ENCODE measurements around the gene EDA. TPM values are rescaled to one million over a fixed set of nuclear protein-coding genes. Genes with fewer than 3 reads are reported as not detected.
"Not testable (repeated sequence)": the region's sequence is repeated elsewhere in the genome, so short reads cannot be mapped to it uniquely, and the experiment has no call there.

EDA gene
- total RNA-seq, 4 donors from 2014 or later: 0.51 to 3.3 (median 1.3) TPM

DNA sequence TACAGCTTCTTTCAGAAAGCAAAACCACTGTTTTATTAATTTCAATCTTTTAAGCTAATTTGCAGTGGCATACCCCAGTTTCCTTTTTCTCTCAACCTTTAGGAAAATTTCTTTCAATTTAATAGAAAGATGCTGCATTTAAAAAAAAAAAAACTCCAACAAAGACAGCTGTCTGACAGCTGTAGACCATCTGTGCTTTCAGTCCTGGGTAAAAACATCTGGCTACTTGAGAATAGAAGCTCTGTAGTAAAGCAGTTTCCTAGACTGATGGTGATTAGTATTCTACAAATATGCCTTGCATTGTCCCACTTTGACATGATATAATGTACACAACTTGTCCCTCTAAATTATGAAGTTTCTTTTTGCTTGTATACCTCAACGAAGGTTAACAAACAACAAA lies 197.8 kb downstream of the EDA start:
- H3K27me3 ChIP-seq: no peaks in the 10 kb centered on the region
- no peak overlapping the region for H3K4me3 ChIP-seq
- no peak overlapping the region for H3K27ac ChIP-seq
- in situ Hi-C loops (cut with MboI; ENCODE audit: low sequenced_read_pairs in 4 of 4): no loop called here
- H3K4me1 ChIP-seq: no peaks in the 10 kb centered on the region
- TF ChIP-seq POLR2A (IDR thresholded peaks at IDR 0.05): no peak
- TF ChIP-seq, protein P1, sequence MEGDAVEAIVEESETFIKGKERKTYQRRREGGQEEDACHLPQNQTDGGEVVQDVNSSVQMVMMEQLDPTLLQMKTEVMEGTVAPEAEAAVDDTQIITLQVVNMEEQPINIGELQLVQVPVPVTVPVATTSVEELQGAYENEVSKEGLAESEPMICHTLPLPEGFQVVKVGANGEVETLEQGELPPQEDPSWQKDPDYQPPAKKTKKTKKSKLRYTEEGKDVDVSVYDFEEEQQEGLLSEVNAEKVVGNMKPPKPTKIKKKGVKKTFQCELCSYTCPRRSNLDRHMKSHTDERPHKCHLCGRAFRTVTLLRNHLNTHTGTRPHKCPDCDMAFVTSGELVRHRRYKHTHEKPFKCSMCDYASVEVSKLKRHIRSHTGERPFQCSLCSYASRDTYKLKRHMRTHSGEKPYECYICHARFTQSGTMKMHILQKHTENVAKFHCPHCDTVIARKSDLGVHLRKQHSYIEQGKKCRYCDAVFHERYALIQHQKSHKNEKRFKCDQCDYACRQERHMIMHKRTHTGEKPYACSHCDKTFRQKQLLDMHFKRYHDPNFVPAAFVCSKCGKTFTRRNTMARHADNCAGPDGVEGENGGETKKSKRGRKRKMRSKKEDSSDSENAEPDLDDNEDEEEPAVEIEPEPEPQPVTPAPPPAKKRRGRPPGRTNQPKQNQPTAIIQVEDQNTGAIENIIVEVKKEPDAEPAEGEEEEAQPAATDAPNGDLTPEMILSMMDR (IDR thresholded peaks at IDR 0.05 in 4 of 5, conservative IDR thresholded peaks at IDR 0.05 in 1 of 5): no peak
- intact Hi-C loops (cut with DNase I; ENCODE audit: low total_unique reads): no loop called here
- H3K9me3 ChIP-seq: no peaks in the 10 kb centered on the region
- ATAC-seq (no peak), DNase-seq (no peak)
- no peaks in the 10 kb centered on the region for H3K36me3 ChIP-seq

DNA sequence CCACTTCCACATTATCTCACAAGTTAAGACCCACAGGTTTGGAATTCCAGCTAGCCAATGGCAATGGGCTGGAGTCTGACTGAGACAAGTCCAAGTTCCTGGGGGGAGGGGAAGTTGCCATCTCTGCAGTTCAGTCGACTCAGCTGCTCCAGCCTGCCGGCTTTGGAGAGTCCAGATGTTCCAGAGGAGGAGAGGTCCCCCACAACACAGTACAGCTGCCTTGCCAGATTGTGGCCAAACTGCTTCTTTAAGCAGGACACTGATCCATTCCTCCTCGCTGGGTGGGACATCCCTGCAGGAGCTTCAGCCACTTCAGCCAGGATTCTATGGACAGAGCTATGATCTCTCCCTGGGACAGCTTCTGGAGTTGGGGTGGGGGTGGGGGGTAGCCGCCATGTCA lies 199.2 kb downstream of the EDA start:
- H3K27ac ChIP-seq: no peak overlapping the region
- TF ChIP-seq POLR2A (IDR thresholded peaks at IDR 0.05): no peak
- TF ChIP-seq, protein P1 (IDR thresholded peaks at IDR 0.05 in 4 of 5, conservative IDR thresholded peaks at IDR 0.05 in 1 of 5): no peak
- no peaks in the 10 kb centered on the region for H3K27me3 ChIP-seq
- intact Hi-C loops (cut with DNase I; ENCODE audit: low total_unique reads): no loop called here
- in situ Hi-C loops (cut with MboI; ENCODE audit: low sequenced_read_pairs in 4 of 4): no loop called here
- no peaks in the 10 kb centered on the region for H3K9me3 ChIP-seq
- H3K4me3 ChIP-seq: no peak overlapping the region
- H3K36me3 ChIP-seq: no peaks in the 10 kb centered on the region
- no peaks in the 10 kb centered on the region for H3K4me1 ChIP-seq
- ATAC-seq: no peak
- DNase-seq: no peak

DNA sequence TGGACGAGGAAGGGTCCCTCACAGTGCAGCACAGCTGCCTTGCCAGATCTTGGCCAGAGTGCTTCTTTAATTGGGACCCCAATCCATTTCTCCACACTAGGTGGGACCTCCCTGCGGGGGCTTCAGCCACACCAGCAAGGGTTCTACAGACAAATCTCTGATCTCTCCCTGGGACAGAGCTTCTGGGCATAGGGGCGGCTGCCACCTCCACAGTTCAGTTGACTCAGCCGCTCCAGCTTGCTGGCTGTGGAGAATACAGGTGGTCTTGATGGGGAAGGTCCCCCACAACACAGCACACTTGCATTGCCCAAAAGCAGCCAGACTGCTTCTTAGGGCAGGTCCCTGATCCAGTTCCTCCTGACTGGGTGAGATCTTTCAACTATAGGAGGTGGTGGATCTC lies 199.6 kb downstream of the EDA start:
- DNase-seq: no peak
- Histone ChIP-seq H3K27ac (no peak overlapping the region), H3K27me3 (no peaks in the 10 kb centered on the region), H3K36me3 (no peaks in the 10 kb centered on the region), H3K4me1 (no peaks in the 10 kb centered on the region), H3K4me3 (no peak overlapping the region), H3K9me3 (no peaks in the 10 kb centered on the region)
- in situ Hi-C loops (cut with MboI; ENCODE audit: low sequenced_read_pairs in 4 of 4): no loop called here
- intact Hi-C loops (cut with DNase I; ENCODE audit: low total_unique reads): no loop called here
- ATAC-seq: no peak
- no peak for TF ChIP-seq POLR2A (IDR thresholded peaks at IDR 0.05)
- TF ChIP-seq, protein P1 (IDR thresholded peaks at IDR 0.05 in 4 of 5, conservative IDR thresholded peaks at IDR 0.05 in 1 of 5): no peak

DNA sequence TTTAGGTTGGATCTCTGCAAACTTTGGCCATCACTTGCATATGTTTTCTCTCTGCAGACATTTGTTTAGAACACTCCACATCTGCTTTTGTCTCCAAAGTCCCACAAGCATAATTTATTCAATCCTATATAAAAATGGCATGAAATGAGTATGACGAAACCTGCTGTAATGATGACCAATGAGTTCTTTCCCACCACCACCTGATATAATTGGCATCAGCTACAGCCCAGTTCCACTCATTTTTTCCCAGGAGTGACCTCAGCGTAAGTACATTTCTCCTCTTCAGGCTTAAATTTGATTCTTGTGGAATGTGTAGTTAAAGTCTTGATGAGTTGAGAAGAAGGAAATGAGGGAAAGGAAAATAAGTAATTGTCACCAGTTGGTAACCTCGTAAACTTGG lies 228.7 kb downstream of the EDA start:
- no peak for DNase-seq
- TF ChIP-seq, protein P1 (IDR thresholded peaks at IDR 0.05 in 4 of 5, conservative IDR thresholded peaks at IDR 0.05 in 1 of 5): no peak
- TF ChIP-seq POLR2A (IDR thresholded peaks at IDR 0.05): no peak
- no peaks in the 10 kb centered on the region for H3K9me3 ChIP-seq
- H3K36me3 ChIP-seq: no peaks in the 10 kb centered on the region
- intact Hi-C loops (cut with DNase I; ENCODE audit: low total_unique reads): no loop called here
- H3K4me1 ChIP-seq: no peaks in the 10 kb centered on the region
- in situ Hi-C loops (cut with MboI; ENCODE audit: low sequenced_read_pairs in 4 of 4): no loop called here
- H3K27ac ChIP-seq: no peak overlapping the region
- no peak for ATAC-seq
- no peak overlapping the region for H3K4me3 ChIP-seq
- H3K27me3 ChIP-seq: no peaks in the 10 kb centered on the region

DNA sequence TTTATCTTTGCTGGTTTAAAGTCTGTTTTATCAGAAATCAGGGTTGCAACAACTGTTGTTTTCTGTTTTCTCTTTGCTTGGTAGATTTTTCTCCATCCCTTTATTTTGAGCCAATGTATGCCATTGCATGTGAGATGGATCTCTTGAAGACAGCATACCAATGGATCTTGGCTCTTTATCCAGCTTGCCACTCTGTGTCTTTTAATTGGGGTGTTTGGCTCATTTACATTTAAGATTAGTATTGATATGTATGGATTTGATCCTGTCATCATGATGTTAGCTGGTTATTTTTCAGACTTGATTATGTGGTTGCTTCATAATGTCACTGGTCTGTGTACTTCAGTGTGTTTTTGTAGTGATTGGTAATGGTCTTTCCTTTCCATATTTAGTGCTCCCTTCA lies 244.1 kb downstream of the EDA start:
- in situ Hi-C loops (cut with MboI; ENCODE audit: low sequenced_read_pairs in 4 of 4); ATAC-seq; H3K27me3 ChIP-seq; DNase-seq; H3K4me1 ChIP-seq; H3K4me3 ChIP-seq; H3K36me3 ChIP-seq; intact Hi-C loops (cut with DNase I; ENCODE audit: low total_unique reads); H3K9me3 ChIP-seq; H3K27ac ChIP-seq: not testable (repeated sequence)

Data from gastrocnemius medialis (tissue), 4 donors.